ENCODE results near the gene C1orf141. TPM values are rescaled to one million over a fixed set of nuclear protein-coding genes. Genes with fewer than 3 reads are reported as not detected.

The C1orf141 gene
- total and polyA plus RNA-seq, 2 donors (not counting 3 experiments of a cell fraction or from before 2014, with no cell fraction given): not detected

GRCh38 chr1:67126974-67127373 is 7.8 kb downstream of the C1orf141 start:
- no peaks in the 10 kb centered on the region for H3K27me3 ChIP-seq (ENCODE audit: control insufficient read depth in 2 of 2, insufficient read depth in 2 of 2, low read length in 2 of 2)
- H3K9ac ChIP-seq (replicated peaks; ENCODE audit: extremely low read depth, insufficient read depth, low read length): no peak overlapping the region
- no peaks in the 10 kb centered on the region for H3K9me1 ChIP-seq (replicated peaks; ENCODE audit: control insufficient read depth, extremely low read depth, insufficient read depth, low read length)
- no peak for TF ChIP-seq EZH2 (IDR thresholded peaks at IDR 0.05; ENCODE audit: borderline replicate concordance, low read depth, low read length, severe bottlenecking)
- H3K9me3 ChIP-seq (replicated peaks; ENCODE audit: control insufficient read depth, insufficient read depth, low read length): no peaks in the 10 kb centered on the region
- H3K27ac ChIP-seq (ENCODE audit: insufficient read depth, low read depth, low read length): no peak overlapping the region
- no peak overlapping the region for H3K4me3 ChIP-seq (replicated peaks in 1 of 3; ENCODE audit: insufficient read depth in 1 of 3, low read depth in 1 of 3, low read length in 3 of 3)
- H3K4me1 ChIP-seq (ENCODE audit: control insufficient read depth, extremely low read depth, insufficient read depth, low read length): no peaks in the 10 kb centered on the region
- no peaks in the 10 kb centered on the region for H3K36me3 ChIP-seq (ENCODE audit: control insufficient read depth in 2 of 2, extremely low read depth in 1 of 2, insufficient read depth in 2 of 2, low read length in 2 of 2)
- dilution Hi-C loops (cut with MboI; ENCODE audit: extremely low pct_ligation_motif_present, low sequenced_read_pairs) (no loop called here), intact Hi-C loops (cut with micrococcal nuclease) (no loop called here)
- no peak overlapping the region for H2AFZ ChIP-seq (ENCODE audit: low read depth, low read length)
- H4K20me1 ChIP-seq (replicated peaks; ENCODE audit: control insufficient read depth, extremely low read depth, insufficient read depth, low read length): no peaks in the 10 kb centered on the region
- no peak overlapping the region for H3K4me2 ChIP-seq (ENCODE audit: insufficient read depth, low read length)
- no TSS peak for BruUV-seq (replicated peaks)
- DNase-seq (ENCODE audit: low read depth, low spot score): no peak
- ChIA-PET CTCF (interaction anchor here (0.6 to 3.8 kb wide), 9 partner anchors 8 to 362 kb away, joined by 3 to 16 read pairs (median 5); partner anchors contain the start of gene C1orf141), POLR2A (no interaction called here)
- no peaks in the 10 kb centered on the region for H3K79me2 ChIP-seq (ENCODE audit: control insufficient read depth, insufficient read depth, low read length)
- FAIRE-seq: no peak

GRCh38 chr1:67126111-67126746 is 8.5 kb downstream of the C1orf141 start:
- H3K27ac ChIP-seq (ENCODE audit: insufficient read depth, low read depth, low read length): no peak overlapping the region
- CTCF ChIA-PET: interaction anchor here (0.6 to 3.8 kb wide), 8 partner anchors 8 to 130 kb away, joined by 3 to 16 read pairs (median 4); partner anchors contain the start of gene C1orf141
- no peaks in the 10 kb centered on the region for H3K79me2 ChIP-seq (ENCODE audit: control insufficient read depth, insufficient read depth, low read length)
- no peak overlapping the region for H3K4me2 ChIP-seq (ENCODE audit: insufficient read depth, low read length)
- H3K9me3 ChIP-seq (replicated peaks; ENCODE audit: control insufficient read depth, insufficient read depth, low read length): no peaks in the 10 kb centered on the region
- BruUV-seq (replicated peaks): no TSS peak
- H3K36me3 ChIP-seq (ENCODE audit: control insufficient read depth in 2 of 2, extremely low read depth in 1 of 2, insufficient read depth in 2 of 2, low read length in 2 of 2): no peaks in the 10 kb centered on the region
- H2AFZ ChIP-seq (ENCODE audit: low read depth, low read length): no peak overlapping the region
- intact Hi-C loops (cut with micrococcal nuclease) (no loop called here), dilution Hi-C loops (cut with MboI; ENCODE audit: extremely low pct_ligation_motif_present, low sequenced_read_pairs) (no loop called here)
- no peak overlapping the region for H3K4me3 ChIP-seq (replicated peaks in 1 of 3; ENCODE audit: insufficient read depth in 1 of 3, low read depth in 1 of 3, low read length in 3 of 3)
- TF ChIP-seq FOS (IDR thresholded peaks at IDR 0.05; ENCODE audit: borderline replicate concordance, insufficient read depth, low read length): no peak
- no peak for TF ChIP-seq MYC (IDR thresholded peaks at IDR 0.05; ENCODE audit: low read depth, low read length)
- no peak for TF ChIP-seq GATA2 (IDR thresholded peaks at IDR 0.05; ENCODE audit: insufficient read depth, insufficient read length, low read depth, low read length)
- TF ChIP-seq POLR2AphosphoS5 (IDR thresholded peaks at IDR 0.05; ENCODE audit: insufficient read depth, low read depth, low read length): no peak
- TF ChIP-seq POLR2A (IDR thresholded peaks at IDR 0.05; ENCODE audit: low read depth, low read length): no peak
- no peak for TF ChIP-seq JUN (IDR thresholded peaks at IDR 0.05; ENCODE audit: borderline replicate concordance, insufficient read depth, insufficient read length, low read depth)
- no peak for TF ChIP-seq MAX (IDR thresholded peaks at IDR 0.05; ENCODE audit: insufficient read depth, insufficient read length)
- TF ChIP-seq EZH2 (IDR thresholded peaks at IDR 0.05; ENCODE audit: borderline replicate concordance, low read depth, low read length, severe bottlenecking): no peak
- no peak for TF ChIP-seq CTCF (IDR thresholded peaks at IDR 0.05; ENCODE audit: extremely low read depth in 1 of 2, insufficient read depth in 1 of 2, low read depth in 1 of 2, low read length in 2 of 2)
- H3K4me1 ChIP-seq (ENCODE audit: control insufficient read depth, extremely low read depth, insufficient read depth, low read length): no peaks in the 10 kb centered on the region
- H3K9me1 ChIP-seq (replicated peaks; ENCODE audit: control insufficient read depth, extremely low read depth, insufficient read depth, low read length): no peaks in the 10 kb centered on the region
- DNase-seq (ENCODE audit: low read depth, low spot score) (peak; percentile 6), FAIRE-seq (no peak)
- H4K20me1 ChIP-seq (replicated peaks; ENCODE audit: control insufficient read depth, extremely low read depth, insufficient read depth, low read length): no peaks in the 10 kb centered on the region
- no peaks in the 10 kb centered on the region for H3K27me3 ChIP-seq (ENCODE audit: control insufficient read depth in 2 of 2, insufficient read depth in 2 of 2, low read length in 2 of 2)
- POLR2A ChIA-PET: no interaction called here
- H3K9ac ChIP-seq (replicated peaks; ENCODE audit: extremely low read depth, insufficient read depth, low read length): no peak overlapping the region

All from endothelial cell of umbilical vein (primary cell).